ENCODE results near the gene GALNTL6. TPM values are rescaled to one million over a fixed set of nuclear protein-coding genes. Genes with fewer than 3 reads are reported as not detected.
"Not testable (repeated sequence)": the region's sequence is repeated elsewhere in the genome, so short reads cannot be mapped to it uniquely, and the experiment has no call there.

The GALNTL6 gene
- total and polyA plus RNA-seq, 3 experiments from 2014 or later, result not detected

DNA sequence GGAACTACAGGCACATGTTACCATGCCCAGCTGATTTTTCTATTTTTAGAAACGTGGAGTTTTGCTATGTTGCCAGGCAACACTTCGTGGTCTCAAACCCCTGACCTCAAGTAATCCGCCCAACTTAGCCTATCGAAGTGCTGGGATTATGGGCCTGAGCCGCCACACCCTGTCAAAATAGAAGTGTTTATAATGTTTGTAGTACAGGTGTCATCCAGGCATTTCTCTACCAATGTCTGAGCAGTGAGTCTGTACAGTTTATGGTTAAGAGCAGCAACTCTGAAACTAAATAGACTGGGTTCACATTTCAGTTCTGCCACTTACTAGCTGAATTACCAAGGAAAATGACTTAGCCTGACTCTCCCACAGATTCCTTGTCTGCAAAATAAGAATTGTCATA is 895.0 kb downstream of the GALNTL6 start:
- POLR2A ChIA-PET, result no interaction called here
- CTCF ChIA-PET, result no interaction called here
- Mint-ChIP-seq H3K27ac (no peak overlapping the region), H3K36me3 (no peaks in the 10 kb centered on the region), H3K4me1 (no peaks in the 10 kb centered on the region), H3K9me3 (peaks cover 18 to 41% (median 24%) of the 10 kb centered on the region in 5 donors), H3K27me3 (peaks cover 0 to 1% of the 10 kb centered on the region in 2 donors), H3K4me3 (no peak overlapping the region)
- no peak overlapping the region for H3K4me3 ChIP-seq (ENCODE audit: low read length)
- peaks cover 15% of the 10 kb centered on the region for H3K9me3 ChIP-seq (ENCODE audit: low read length)
- no peaks in the 10 kb centered on the region for H3K27me3 ChIP-seq (ENCODE audit: insufficient read depth, low read length, poor library complexity, severe bottlenecking)
- no peak overlapping the region for H3K27ac ChIP-seq (ENCODE audit: low read depth, low read length)
- no peak for DNase-seq
- H3K36me3 ChIP-seq (ENCODE audit: insufficient read depth, low read length), result no peaks in the 10 kb centered on the region
- H3K4me1 ChIP-seq (ENCODE audit: insufficient read depth, low read length), result no peaks in the 10 kb centered on the region

- no peaks in the 10 kb centered on the region for H3K36me3 Mint-ChIP-seq
- no peak for DNase-seq
- POLR2A ChIA-PET, result no interaction called here
- CTCF ChIA-PET, result no interaction called here
- H3K9me3 Mint-ChIP-seq, result peaks cover 18 to 35% (median 21%) of the 10 kb centered on the region in 5 donors
- H3K27ac ChIP-seq (ENCODE audit: low read depth, low read length), result no peak overlapping the region
- no peak overlapping the region for H3K4me3 ChIP-seq (ENCODE audit: low read length)
- H3K4me1 Mint-ChIP-seq, result no peaks in the 10 kb centered on the region
- H3K4me3 Mint-ChIP-seq, result no peak overlapping the region
- peaks cover 0 to 1% of the 10 kb centered on the region in 2 donors for H3K27me3 Mint-ChIP-seq
- no peaks in the 10 kb centered on the region for H3K36me3 ChIP-seq (ENCODE audit: insufficient read depth, low read length)
- H3K27me3 ChIP-seq (ENCODE audit: insufficient read depth, low read length, poor library complexity, severe bottlenecking), result no peaks in the 10 kb centered on the region
- H3K4me1 ChIP-seq (ENCODE audit: insufficient read depth, low read length), result no peaks in the 10 kb centered on the region
- H3K9me3 ChIP-seq (ENCODE audit: low read length), result peaks cover 15% of the 10 kb centered on the region
- H3K27ac Mint-ChIP-seq, result no peak overlapping the region
Observed at GRCh38 chr4:172709376-172709775, 896.2 kb downstream of the GALNTL6 start.

DNA sequence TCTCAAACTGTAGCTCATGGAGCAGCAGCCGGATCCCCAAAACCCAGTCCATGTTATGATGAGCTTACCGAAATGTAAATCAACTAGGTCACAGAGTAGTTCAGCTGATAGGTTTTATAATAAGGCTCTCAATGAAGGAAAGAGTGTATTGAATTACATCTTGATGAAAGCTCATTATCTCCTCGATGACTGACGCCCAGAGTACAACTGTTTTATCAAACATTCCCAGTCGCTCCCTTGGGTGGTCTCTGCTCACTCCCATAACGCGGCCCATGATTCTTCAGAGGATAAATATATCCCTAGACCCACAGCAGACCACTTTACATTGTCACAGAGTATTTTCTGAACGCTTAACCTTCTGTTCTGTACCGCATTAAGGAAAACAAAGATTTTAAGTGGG is 903.1 kb downstream of the GALNTL6 start:
- ChIA-PET POLR2A (no interaction called here), CTCF (no interaction called here)
- Histone ChIP-seq H3K4me3 (ENCODE audit: low read length) (no peak overlapping the region), H3K4me1 (ENCODE audit: insufficient read depth, low read length) (no peaks in the 10 kb centered on the region), H3K36me3 (ENCODE audit: insufficient read depth, low read length) (no peaks in the 10 kb centered on the region), H3K27ac (ENCODE audit: low read depth, low read length) (no peak overlapping the region), H3K27me3 (ENCODE audit: insufficient read depth, low read length, poor library complexity, severe bottlenecking) (no peaks in the 10 kb centered on the region), H3K9me3 (ENCODE audit: low read length) (no peaks in the 10 kb centered on the region)
- Mint-ChIP-seq H3K4me1 (no peaks in the 10 kb centered on the region), H3K36me3 (no peaks in the 10 kb centered on the region), H3K4me3 (no peak overlapping the region), H3K27ac (no peak overlapping the region), H3K27me3 (peaks cover 0 to 1% of the 10 kb centered on the region in 2 donors), H3K9me3 (peaks cover 0 to 20% (median 3%) of the 10 kb centered on the region in 5 donors)
- DNase-seq, result no peak

- Mint-ChIP-seq H3K27me3 (no peaks in the 10 kb centered on the region), H3K9me3 (peaks cover 0 to 23% (median 0%) of the 10 kb centered on the region in 5 donors), H3K4me3 (no peak overlapping the region), H3K27ac (no peak overlapping the region), H3K36me3 (no peaks in the 10 kb centered on the region), H3K4me1 (no peaks in the 10 kb centered on the region)
- Histone ChIP-seq H3K4me3 (ENCODE audit: low read length) (no peak overlapping the region), H3K36me3 (ENCODE audit: insufficient read depth, low read length) (no peaks in the 10 kb centered on the region), H3K27me3 (ENCODE audit: insufficient read depth, low read length, poor library complexity, severe bottlenecking) (no peaks in the 10 kb centered on the region), H3K9me3 (ENCODE audit: low read length) (no peaks in the 10 kb centered on the region), H3K4me1 (ENCODE audit: insufficient read depth, low read length) (no peaks in the 10 kb centered on the region), H3K27ac (ENCODE audit: low read depth, low read length) (no peak overlapping the region)
- POLR2A ChIA-PET, result no interaction called here
- DNase-seq, result no peak
- CTCF ChIA-PET, result no interaction called here
Observed at GRCh38 chr4:172721659-172722058, 908.5 kb downstream of the GALNTL6 start.

- H3K36me3 ChIP-seq (ENCODE audit: insufficient read depth, low read length), result no peaks in the 10 kb centered on the region
- Mint-ChIP-seq H3K36me3 (no peaks in the 10 kb centered on the region), H3K4me3 (no peak overlapping the region), H3K27ac (no peak overlapping the region), H3K4me1 (no peaks in the 10 kb centered on the region), H3K9me3 (peaks cover 0 to 31% (median 1%) of the 10 kb centered on the region in 5 donors), H3K27me3 (no peaks in the 10 kb centered on the region)
- H3K4me3 ChIP-seq (ENCODE audit: low read length), result no peak overlapping the region
- H3K9me3 ChIP-seq (ENCODE audit: low read length), result no peaks in the 10 kb centered on the region
- ChIA-PET CTCF (no interaction called here), POLR2A (no interaction called here)
- DNase-seq, result no peak
- H3K27me3 ChIP-seq (ENCODE audit: insufficient read depth, low read length, poor library complexity, severe bottlenecking), result no peaks in the 10 kb centered on the region
- H3K27ac ChIP-seq (ENCODE audit: low read depth, low read length), result no peak overlapping the region
- no peaks in the 10 kb centered on the region for H3K4me1 ChIP-seq (ENCODE audit: insufficient read depth, low read length)
Observed at GRCh38 chr4:172725581-172725980, 912.4 kb downstream of the GALNTL6 start.

DNA sequence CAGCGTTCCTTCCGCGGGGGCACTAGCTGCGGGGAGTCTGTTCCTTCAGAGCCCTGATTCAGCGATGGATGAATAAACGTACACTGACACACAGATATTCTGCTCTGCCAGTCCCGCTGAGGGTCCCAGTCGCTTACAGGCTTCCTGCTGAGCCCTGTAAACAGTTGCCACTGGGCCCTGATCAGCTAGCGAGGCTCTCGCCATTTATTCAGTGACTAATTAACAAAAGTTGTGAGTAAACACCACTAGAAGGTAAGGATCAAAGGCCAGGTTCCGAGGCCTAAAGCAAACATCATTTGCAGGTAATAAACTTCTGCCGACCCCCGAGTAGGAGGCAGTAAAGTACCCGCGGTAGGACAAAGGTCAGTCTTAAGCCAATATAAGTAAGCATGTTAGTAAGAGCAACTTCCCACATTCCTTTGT is 912.8 kb downstream of the GALNTL6 start:
- no peaks in the 10 kb centered on the region for H3K4me1 ChIP-seq (ENCODE audit: insufficient read depth, low read length)
- POLR2A ChIA-PET, result no interaction called here

DNA sequence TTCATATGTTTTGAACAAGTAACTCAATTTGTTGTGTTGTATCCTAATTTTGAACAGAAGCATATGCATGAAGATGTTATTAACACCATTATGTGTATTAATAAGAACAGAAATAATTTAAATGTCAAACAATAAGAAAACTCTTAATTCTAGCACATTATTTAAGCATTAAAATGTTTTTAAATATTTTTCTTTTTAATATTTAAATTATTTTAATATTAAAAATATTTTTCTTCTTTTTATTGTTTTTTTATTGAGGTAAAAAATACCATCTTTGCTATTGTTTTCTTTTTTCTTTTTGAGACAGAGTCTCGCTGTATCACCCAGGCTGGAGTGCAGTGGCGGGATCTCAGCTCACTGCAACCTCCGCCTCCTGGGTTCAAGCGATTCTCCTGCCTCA is 914.4 kb downstream of the GALNTL6 start:
- Histone ChIP-seq H3K4me3 (ENCODE audit: low read length) (no peak overlapping the region), H3K27me3 (ENCODE audit: insufficient read depth, low read length, poor library complexity, severe bottlenecking) (no peaks in the 10 kb centered on the region), H3K9me3 (ENCODE audit: low read length) (no peaks in the 10 kb centered on the region), H3K36me3 (ENCODE audit: insufficient read depth, low read length) (no peaks in the 10 kb centered on the region), H3K27ac (ENCODE audit: low read depth, low read length) (no peak overlapping the region), H3K4me1 (ENCODE audit: insufficient read depth, low read length) (no peaks in the 10 kb centered on the region)
- Mint-ChIP-seq H3K27me3 (no peaks in the 10 kb centered on the region), H3K9me3 (peaks cover 0 to 26% (median 4%) of the 10 kb centered on the region in 5 donors), H3K27ac (no peak overlapping the region), H3K4me3 (no peak overlapping the region), H3K36me3 (no peaks in the 10 kb centered on the region), H3K4me1 (no peaks in the 10 kb centered on the region)
- POLR2A ChIA-PET, result no interaction called here
- CTCF ChIA-PET, result no interaction called here
- no peak for DNase-seq

More for the DNA sequence above, 912.8 kb downstream of the GALNTL6 start:
- Histone ChIP-seq H3K27me3 (ENCODE audit: insufficient read depth, low read length, poor library complexity, severe bottlenecking) (no peaks in the 10 kb centered on the region), H3K27ac (ENCODE audit: low read depth, low read length) (no peak overlapping the region), H3K4me3 (ENCODE audit: low read length) (no peak overlapping the region), H3K9me3 (ENCODE audit: low read length) (no peaks in the 10 kb centered on the region), H3K36me3 (ENCODE audit: insufficient read depth, low read length) (no peaks in the 10 kb centered on the region)
- Mint-ChIP-seq H3K4me1 (no peaks in the 10 kb centered on the region), H3K36me3 (no peaks in the 10 kb centered on the region), H3K4me3 (no peak overlapping the region), H3K27ac (peak overlapping the region in 1 of 8 donors; percentile 8), H3K27me3 (no peaks in the 10 kb centered on the region), H3K9me3 (peaks cover 0 to 27% (median 1%) of the 10 kb centered on the region in 5 donors)
- CTCF ChIA-PET, result no interaction called here
- no peak for DNase-seq

GRCh38 chr4:172733645-172734044 is 920.4 kb downstream of the GALNTL6 start:
- H3K27ac Mint-ChIP-seq; POLR2A ChIA-PET; H3K4me1 Mint-ChIP-seq; H3K27me3 ChIP-seq (ENCODE audit: insufficient read depth, low read length, poor library complexity, severe bottlenecking); H3K27ac ChIP-seq (ENCODE audit: low read depth, low read length); H3K36me3 Mint-ChIP-seq; H3K36me3 ChIP-seq (ENCODE audit: insufficient read depth, low read length); H3K9me3 ChIP-seq (ENCODE audit: low read length); H3K4me3 Mint-ChIP-seq; CTCF ChIA-PET; H3K4me3 ChIP-seq (ENCODE audit: low read length); H3K4me1 ChIP-seq (ENCODE audit: insufficient read depth, low read length); DNase-seq; H3K27me3 Mint-ChIP-seq: not testable (repeated sequence)
- peaks cover 22 to 43% (median 41%) of the 10 kb centered on the region in 5 donors for H3K9me3 Mint-ChIP-seq

DNA sequence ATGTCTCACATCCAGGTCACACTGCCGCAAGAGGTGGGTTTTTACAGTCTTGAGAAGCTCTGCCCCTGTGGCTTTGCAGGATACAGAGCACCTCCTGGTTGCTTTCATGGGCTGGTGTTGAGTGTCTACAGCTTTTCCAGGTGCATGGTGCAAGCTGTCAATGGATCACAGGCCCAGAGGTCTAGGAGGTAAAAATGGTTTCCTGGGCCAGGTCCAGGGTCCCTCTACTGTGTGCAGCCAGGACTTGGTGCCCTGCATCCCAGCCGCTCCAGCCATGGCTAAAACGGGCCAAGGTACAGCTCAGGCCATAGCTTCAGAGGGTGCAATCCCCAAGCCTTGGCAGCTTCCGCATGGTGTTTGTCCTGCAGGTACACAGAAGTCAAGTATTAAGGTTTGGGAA is 921.4 kb downstream of the GALNTL6 start:
- no peaks in the 10 kb centered on the region for H3K27me3 ChIP-seq (ENCODE audit: insufficient read depth, low read length, poor library complexity, severe bottlenecking)
- POLR2A ChIA-PET, result no interaction called here
- Mint-ChIP-seq H3K4me1 (no peaks in the 10 kb centered on the region), H3K4me3 (no peak overlapping the region), H3K9me3 (peaks cover 22 to 44% (median 38%) of the 10 kb centered on the region in 5 donors), H3K27ac (no peak overlapping the region), H3K36me3 (no peaks in the 10 kb centered on the region), H3K27me3 (no peaks in the 10 kb centered on the region)
- H3K9me3 ChIP-seq (ENCODE audit: low read length), result no peaks in the 10 kb centered on the region
- CTCF ChIA-PET, result no interaction called here
- H3K4me3 ChIP-seq (ENCODE audit: low read length), result no peak overlapping the region
- H3K4me1 ChIP-seq (ENCODE audit: insufficient read depth, low read length), result no peaks in the 10 kb centered on the region
- H3K36me3 ChIP-seq (ENCODE audit: insufficient read depth, low read length), result no peaks in the 10 kb centered on the region
- H3K27ac ChIP-seq (ENCODE audit: low read depth, low read length), result no peak overlapping the region
- DNase-seq, result no peak

Measured in CD8-positive, alpha-beta memory T cell (primary cell).